Measurements from ENCODE around the gene CRTAC1.
A peak's percentile ranks its signal among the peaks of the same experiment; 100 is the strongest.

The CRTAC1 gene

GRCh38 chr10:97923476-97923875 lies 106.9 kb downstream of the CRTAC1 start:
- no peak for DNase-seq (ENCODE audit: low read depth)

GRCh38 chr10:97923057-97923456 lies 107.4 kb downstream of the CRTAC1 start:
- no peak for DNase-seq (ENCODE audit: low read depth)

- no peak for DNase-seq (ENCODE audit: low read depth)
Observed at GRCh38 chr10:97922022-97922758, 108.2 kb downstream of the CRTAC1 start.

GRCh38 chr10:97921581-97922021 lies 108.8 kb downstream of the CRTAC1 start:
- no peak for DNase-seq (ENCODE audit: low read depth)

GRCh38 chr10:97920865-97921264 lies 109.6 kb downstream of the CRTAC1 start:
- no peak for DNase-seq (ENCODE audit: low read depth)

DNA sequence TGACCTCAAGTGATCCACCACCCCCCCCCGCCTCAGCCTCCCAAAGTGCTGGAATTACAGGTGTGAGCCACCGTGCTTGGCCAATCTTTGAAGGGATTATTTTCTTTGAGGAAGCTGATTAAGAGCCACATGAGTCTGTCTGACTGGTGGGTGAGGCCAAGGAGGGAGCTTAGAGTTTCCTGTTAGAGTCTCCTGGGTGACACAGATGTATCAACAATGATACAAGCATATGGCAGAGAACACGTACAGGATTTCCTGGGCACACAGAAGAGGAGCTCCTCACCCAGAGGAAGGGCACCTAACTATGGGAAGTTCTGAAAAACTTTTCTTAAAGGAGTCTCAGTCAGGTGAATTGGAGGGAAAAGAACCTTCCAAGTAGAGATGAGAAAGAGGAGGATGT lies 111.4 kb downstream of the CRTAC1 start:
- DNase-seq (ENCODE audit: low read depth): no peak

DNA sequence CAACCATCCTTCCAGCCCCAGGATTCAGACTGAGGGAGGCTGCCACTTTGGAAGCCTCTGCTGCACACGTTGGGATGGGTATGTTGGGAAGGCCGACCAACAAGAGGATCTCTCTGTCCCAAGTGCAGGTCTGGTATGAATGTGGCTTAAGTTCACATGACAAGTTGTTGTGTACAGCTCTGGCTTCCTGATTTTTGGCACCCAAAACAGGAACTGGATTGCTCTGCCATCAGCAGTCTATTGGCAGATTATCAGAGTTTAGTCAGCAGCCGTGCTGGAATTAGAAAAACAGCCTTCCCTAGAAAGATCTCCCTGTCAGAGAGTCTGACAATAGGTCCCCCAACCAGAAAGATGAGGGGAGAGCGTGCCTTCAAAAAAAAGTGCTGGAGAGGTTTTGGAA lies 113.8 kb downstream of the CRTAC1 start:
- no peak for DNase-seq (ENCODE audit: low read depth)

DNA sequence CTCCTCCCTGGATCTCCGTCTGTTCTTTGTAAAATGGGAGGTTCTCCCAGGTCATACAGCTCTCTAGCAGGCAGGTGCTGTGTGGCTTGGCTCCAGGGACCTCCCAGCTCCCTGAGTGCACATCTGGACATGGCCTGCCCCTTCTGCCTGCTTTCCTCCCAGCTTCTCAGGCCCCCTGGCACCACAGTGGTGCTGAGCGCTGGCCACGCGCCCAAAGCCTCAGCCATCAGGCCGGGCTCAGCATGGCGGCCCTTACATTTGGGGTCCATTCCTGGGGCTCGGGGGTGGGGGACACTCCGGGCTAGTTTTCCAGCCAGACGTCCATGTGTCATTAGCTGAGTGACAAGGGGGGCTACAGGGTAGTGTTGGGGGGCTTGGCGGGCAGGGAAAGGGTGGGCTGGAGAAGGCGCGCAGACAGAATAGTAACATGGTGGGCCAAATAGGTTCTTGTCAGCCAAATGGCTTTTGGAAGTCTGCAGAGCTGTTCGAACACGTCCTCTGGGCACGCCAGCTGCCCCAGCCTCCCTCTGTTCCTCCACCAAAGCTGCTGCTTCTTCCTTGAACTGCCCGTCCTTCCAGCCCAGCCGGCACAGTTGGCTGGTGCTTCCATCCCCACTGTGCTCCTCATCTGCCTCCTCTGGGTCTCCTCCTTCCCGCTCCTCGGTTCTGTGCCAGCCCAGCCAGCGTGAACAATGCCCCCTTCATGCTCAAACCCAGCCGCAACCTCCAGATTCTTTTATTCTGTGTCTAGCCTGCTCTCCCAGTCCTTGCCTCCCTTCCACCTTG lies 114.9 kb downstream of the CRTAC1 start:
- DNase-seq (ENCODE audit: low read depth): no peak

GRCh38 chr10:97914837-97915211 lies 115.6 kb downstream of the CRTAC1 start:
- peak; percentile 54 for DNase-seq (ENCODE audit: low read depth)

DNA sequence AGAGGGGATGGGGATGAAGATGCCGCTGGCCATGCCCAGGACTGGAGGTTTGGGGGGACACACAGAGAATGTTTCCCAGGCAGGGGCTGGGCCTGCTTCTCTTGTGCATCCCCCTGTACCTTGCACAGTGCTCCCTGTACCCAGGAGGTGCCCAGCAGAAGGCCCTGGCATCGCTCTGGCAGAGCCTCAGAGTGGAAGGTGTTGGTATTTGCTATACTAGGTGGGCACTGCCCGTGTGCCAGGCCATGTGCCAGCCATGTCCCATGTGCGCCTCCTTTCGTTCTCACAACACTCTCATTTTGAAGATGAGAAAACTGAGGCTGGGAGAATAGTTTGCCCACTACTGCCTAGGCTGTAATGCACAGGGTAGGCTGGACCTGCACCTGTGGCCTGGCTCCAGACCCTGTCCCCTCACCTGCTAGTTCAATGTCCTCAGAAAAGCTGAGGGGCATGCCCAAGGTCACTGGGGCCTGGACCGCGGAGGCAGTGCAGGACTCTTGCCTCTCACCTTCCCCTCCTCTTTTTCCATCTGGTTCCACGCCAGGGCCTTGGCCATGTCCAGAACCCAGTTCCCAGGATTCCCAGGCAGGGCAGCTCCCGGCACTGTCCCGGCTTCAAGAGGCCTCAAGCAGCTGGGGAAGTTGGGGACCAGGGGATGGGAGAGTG lies 116.1 kb downstream of the CRTAC1 start:
- DNase-seq (ENCODE audit: low read depth): no peak

DNA sequence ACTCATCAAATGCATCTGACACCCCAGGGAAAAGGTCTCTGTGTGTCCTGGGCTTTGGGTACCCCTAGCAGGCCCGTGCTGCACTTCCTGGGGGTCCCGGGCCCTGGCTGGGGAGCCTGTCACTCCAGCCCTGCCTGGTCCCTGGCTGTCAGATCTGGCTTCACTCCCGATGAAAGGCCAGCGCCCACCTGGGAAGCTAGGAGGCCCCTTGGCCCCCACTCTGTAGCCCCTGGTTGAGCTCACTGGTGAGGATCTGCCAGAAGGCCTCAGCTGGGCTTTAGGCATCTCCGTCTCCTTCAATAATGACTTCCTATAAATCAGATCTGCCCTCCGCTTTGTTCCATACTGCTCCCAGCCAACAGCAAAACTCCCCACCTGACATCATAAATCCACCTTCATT lies 116.8 kb downstream of the CRTAC1 start:
- DNase-seq (ENCODE audit: low read depth): no peak

DNA sequence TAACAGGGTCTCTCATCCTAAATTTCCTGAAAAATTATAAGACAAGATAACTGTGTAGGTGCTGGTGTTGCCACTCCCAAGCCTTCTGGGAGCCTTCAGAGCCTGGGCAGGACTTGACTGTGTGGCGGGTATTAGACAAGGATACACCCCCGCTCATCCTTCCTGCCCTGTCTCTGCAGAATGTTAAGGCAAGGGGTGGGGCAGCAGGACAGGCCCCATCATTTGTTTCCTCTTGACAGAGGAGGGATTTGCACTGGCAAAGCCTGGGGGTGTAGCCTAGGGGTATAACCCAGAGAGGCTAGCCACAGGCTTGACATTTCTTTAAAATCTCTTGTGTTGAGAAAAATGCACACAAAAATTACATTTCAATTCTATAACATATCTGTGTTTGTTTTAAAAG lies 117.2 kb downstream of the CRTAC1 start:
- no peak for DNase-seq (ENCODE audit: low read depth)

DNA sequence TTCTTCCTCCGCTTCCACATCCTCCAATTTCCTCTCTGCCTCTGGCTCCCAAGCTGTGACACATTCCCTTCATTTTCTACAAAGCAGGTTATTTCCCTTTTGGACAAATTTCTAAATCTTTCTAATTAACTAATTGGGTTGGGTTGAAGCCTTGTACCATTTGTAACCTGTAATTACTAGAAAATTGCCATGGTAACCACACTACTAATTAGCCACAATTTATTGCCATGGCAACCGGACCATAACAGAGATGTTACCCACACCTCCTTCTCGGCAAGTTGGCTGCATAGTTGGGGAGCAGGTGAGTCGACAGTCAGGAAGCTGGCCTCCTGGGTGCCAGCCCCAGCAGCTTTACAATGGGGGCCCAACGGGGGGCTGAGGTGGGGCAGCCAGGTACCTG lies 119.2 kb downstream of the CRTAC1 start:
- no peak for DNase-seq (ENCODE audit: low read depth)

GRCh38 chr10:97910661-97911060 lies 119.8 kb downstream of the CRTAC1 start:
- DNase-seq (ENCODE audit: low read depth): no peak

- DNase-seq (ENCODE audit: low read depth): no peak
Observed at GRCh38 chr10:97907830-97908229, 122.6 kb downstream of the CRTAC1 start.

GRCh38 chr10:97907211-97907610 lies 123.2 kb downstream of the CRTAC1 start:
- no peak for DNase-seq (ENCODE audit: low read depth)

DNA sequence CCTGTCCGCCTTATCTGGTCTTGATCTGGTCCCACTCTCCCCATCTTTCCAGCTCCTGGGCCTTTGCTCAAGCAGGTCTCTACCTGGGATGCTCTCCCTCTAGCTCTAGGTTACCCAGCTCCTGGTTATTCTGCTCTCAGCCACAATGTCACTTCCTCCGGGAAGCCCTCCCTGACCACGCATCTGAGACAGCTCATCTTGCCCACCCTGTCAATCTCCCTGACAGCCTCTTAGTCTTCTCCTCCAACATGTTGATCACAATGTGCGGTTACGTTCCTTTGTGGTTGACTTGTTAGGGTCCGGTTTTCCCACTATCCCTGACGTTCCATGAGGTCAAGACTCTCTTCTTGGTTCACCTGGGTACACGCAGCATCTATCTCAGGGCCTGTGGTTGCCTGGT lies 125.1 kb downstream of the CRTAC1 start:
- DNase-seq (ENCODE audit: low read depth): no peak

- no peak for DNase-seq (ENCODE audit: low read depth)
Observed at GRCh38 chr10:97904576-97904975, 125.8 kb downstream of the CRTAC1 start.

DNA sequence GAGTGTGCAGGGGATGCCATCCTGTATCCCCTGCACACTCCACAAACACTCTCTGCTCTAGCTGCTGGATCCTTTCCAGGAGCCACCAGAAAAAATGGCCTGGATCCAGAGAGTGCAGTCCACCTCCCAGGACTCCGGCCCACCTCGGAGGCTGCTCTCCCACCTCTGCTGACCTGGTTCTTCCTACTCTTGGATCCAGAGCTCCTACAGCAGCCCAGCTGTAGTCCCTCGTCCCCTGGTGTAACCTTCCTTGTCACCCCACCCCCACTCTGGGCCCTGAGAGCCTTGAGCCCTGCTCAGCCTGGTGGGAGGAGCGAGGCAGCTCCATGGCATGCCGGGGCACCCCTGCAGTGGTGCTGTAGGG lies 126.4 kb downstream of the CRTAC1 start:
- DNase-seq (ENCODE audit: low read depth): no peak

DNA sequence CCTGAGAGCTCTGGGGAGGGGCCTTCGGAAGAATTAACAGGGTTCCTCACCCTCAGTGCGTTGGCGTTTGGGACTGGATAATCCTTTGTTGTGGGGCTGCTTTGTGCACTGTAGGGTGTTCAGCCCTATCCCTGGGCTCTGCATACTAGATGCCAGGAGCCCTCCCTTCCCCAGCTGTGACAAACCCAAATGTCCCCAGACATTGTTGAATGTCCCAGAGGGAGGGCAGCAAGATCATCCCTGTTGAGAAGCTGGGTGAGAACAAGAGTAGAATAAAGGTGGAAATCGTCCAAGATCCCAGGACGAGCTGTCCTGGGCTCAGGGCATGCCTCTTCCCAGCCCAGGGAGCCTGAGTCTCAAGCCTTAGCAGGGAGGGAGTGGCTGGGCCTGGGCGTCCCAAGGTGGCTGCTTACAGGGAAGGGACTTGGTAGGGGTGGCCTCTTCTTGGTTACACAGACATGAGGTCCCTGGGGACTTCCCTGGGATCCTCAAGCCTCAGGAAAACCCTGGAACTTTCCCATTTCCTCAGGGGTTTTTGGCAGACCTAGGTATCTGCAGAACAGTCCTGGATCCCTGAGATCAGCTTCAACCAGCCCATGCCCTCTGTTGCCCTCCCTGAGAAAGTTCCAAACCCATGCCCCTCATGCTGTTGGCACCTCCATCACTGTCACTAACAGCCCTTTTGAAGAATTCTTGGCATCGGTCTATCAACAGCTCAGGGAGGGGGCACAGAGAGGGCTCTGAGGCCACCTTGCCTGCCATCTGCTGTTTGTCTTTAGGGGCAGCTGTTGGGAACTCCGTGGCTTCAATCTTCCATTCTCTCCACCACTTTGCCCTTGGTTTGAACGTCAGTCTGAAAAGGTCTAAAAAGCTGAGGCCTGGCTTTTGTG lies 127.0 kb downstream of the CRTAC1 start:
- DNase-seq (ENCODE audit: low read depth): no peak

DNA sequence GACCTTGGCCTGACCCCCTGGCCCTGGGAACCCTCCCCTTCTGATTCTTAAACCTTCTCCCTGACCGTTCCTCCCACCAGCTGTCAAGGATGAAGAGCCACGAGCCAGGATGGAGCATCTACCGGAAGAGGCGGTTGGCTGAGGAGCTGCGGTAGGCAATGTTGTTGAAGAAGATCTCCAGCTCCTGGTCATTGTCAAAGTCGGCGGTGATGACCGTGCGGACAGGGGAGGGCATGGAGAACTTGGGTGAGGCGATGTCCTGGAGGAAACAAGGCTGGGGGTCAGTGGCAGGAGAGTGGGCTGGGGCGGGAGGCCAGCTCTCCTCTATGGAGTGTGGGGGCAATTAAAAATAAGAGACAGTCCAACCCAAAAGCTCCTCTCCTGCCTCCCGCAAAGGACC lies 129.0 kb downstream of the CRTAC1 start:
- no peak for DNase-seq (ENCODE audit: low read depth)

GRCh38 chr10:97898429-97898828 lies 132.0 kb downstream of the CRTAC1 start:
- DNase-seq (ENCODE audit: low read depth): no peak

Measured in T follicular helper cell (primary cell).